GM18498 (cell line): ENCODE data around the gene ATG4B.
A peak's percentile ranks its signal among the peaks of the same experiment; 100 is the strongest.

ENCODE experiments used
- ATAC-seq: cut with Tn5 transposase; IDR thresholded peaks from one replicate; pipeline ENCODE4 v1.9.1; 2021; ENCODE audit warnings: mild to moderate bottlenecking, moderate library complexity; ENCODE audit not compliant: unreplicated experiment

ATG4B gene

DNA sequence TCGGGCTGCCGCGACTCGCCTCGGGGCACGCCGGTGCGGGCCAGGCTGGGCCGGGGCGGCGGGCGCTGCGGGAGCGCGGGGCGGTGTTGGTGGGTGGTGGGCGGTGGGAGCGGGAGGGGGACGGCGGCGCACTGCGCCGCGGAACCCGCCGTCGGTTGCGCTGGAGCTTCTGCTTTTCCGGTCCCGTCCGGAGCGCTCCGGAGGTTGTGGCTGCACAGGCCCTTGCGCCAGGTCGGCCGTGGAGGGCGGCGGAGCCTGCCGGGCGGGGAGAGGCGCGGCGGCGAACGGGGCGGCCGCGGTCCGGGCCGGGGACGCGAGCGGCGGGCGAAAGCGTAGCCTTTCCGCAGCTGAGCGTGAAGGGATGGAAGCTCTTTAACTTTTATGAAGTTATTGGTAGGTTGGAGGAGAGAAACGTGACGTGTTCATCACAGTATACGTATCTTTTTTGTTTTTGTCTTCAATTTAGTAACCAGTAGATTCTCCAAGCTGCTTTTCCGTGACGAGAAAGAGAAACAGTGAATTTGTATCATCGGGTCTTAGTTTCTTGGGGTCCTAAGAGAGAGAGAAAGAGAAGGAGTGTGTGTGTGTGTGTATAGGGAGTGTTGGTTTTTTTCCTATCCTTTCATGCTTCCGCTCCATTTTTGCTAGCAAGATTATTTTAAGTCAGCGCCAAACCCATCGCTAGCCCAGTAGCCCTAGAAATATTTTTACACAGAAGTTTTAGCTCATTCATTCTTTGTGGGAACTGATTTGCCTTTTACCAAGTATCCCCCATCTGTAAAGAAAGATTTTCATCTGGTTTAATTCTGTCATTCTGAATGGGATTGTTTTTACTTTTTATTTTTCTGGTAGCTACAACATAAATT, 535 bp downstream of the ATG4B start:
- ATAC-seq = peak; percentile 21

DNA sequence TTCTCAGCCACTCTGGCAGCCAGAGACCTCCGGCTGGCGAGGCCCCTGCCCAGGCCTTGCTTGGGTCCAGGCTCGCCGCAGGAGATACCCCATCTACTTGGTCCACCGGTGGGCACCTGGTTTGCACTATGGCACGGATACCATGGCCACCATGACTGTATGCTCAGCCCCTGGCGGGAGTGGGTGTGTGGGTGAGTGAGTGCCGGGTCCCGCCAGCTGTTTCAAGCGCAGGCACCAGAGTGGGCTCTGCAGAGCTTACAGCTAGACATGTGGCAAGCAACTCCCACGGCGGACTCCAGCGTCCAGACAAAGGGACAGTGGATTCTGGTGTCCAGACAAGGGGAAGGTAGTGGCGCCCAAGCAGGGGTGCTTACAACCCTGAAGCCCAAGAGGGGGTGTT, 1.4 kb downstream of the ATG4B start:
- ATAC-seq = no peak

DNA sequence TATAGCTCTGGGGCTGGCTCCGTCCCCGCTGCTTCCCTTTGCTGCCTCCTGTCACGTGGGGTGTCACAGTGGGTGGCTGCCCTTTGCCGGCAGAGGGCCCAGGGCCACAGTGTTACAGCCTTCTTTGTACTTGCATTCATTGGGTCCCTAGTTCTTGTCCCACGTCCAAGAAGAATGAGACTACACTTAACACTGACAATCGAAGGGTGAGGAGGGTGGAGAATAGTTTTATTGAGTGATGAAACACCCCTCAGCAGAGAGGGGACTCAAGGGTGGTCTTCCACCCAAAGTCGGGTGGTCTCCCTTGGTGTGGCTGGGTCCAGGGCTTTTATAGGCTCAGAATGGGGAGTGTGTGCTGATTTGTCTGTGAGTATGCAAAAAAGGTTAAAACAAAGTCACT, 1.9 kb downstream of the ATG4B start:
- no peak for ATAC-seq

DNA sequence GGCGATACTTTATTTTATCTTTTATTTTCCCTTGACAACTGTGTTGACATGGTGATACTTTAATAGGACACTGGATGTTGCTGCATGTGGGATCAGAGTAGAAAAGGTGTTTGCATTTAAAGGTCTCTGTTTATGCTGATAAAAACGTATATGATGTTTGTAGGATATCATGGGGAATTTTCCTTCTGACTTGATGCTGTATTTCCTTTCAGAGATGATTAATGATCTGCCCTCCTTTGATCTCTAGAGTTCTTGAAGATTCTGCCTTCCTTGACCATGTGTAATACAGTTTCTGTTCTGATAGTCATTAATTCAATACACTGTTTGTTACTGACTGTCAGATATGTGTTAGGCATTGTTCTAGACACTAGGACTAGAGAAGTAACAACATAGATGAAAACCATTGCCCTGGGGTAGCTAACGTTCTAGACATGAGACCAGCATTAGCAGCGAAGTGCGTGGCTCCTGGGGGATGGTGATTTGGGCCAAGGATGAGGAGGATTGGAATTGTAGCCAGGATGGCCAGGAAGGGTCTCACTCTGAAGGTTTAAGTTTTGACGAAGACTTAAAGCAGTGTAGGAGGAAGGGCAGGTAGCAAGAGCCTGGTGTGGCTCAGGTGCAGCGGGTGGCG, 2.8 kb downstream of the ATG4B start:
- no peak for ATAC-seq

DNA sequence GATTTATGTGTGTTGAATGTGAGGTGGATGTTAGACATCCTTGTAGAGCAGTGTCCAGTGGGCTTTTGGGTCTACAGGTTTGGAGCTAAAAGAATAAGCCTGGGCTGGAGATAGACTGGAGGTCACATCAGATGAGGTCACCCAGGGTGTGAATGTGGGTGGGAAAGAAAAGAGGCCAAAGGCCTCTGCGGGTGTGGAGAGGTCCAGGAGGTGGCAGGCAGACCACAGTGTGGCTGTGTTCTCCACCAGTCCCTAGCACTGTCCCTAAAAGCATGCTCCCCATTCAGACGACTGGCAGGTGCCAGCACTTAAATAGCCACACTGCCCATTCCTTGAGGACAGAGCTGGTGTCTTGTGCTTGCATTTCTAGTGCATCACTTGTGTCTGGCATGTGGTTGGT, 4.1 kb downstream of the ATG4B start:
- ATAC-seq = no peak

DNA sequence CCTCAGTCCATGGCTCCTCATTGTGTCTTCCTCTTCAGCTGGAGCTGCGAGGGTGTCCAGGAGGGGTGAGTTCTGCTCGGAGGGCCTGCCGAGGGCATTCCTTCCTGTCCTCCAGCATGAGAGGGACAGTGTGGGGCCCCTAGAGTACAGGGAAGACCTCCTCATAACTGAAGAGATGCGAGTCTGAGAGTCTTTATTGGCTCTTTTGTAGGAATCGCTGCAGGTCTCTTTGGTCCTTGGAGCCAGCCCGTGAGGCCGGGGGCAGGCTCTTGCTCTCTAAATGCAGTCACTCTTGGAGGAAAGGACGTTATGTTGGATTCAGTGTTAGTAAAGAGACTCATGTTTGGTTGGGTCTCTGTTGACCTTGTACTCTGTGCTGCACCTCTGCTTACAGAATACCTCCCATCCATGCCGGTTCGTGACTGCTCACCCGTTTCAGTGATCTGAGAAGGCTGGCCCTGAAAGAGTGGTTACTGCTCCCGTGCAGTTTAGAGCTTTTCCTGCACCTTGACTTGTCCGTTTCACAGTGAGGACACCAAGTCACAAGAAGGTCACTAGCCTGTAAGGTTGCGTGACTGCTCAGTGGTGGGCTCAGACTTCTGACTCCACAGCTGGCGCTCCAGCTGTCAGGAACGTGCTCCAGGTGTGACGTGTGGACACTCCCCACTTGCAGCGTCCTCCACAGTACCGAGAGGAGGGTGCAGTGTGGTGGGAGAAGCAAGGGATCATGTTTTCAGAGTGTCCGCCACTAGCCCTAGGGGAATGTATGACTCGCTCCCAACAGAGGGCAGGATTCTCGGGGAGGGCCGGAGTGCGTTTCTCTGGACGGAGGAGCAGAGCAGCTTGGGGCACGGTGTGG, 7.8 kb downstream of the ATG4B start:
- no peak for ATAC-seq

DNA sequence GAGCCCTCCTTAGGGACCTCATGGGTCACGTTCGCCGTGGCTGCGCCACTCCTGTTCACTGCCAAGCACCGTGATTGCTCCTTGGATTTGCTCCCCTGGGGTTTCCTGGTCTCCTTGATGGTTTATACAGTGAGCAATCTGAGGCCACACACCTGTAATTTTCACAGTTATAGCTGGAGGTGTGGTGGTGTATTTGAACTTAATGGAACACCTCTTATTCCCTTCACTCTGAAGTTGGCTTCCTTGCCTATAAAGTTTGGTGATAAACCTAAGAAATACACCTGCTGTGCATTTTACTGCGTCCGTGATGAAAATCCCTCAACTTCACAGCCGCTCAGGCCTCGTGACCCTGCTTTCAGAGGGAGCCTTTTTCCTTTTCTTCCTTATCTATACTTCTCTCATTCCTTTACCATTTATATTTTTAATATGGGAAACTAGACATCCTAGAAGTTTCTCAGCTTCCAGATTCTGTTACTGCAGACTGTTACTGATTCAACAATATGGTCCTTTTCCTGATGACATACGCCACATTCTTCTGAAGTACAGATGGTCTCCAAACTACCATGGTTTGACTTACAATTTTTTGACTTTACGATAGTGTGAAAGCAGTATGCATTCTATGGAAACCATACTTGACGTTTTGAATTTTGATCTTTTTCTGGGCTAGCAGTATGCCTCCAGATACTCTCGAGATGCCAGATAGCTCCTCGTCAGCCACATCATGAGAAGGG, 8.6 kb downstream of the ATG4B start:
- no peak for ATAC-seq

DNA sequence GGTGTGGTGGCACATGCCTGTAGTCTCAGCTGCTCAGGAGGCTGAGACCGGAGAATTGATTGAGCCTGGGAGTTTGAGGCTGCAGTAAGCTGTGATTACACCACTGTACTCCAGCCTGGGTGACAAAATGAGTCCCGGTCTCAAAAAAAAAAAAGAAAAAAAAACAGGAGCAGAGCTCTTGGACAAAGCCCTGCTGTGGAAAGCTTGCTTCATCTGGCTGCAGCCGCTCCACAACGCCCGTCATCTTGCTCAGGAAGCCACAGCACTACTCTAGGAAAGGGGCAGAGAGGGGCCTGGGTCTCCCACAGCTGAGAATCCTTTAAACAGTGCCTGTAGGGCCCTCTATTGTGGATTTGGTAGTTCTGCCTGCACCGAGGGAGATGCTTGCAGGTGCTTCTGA, 11.0 kb downstream of the ATG4B start:
- no peak for ATAC-seq

DNA sequence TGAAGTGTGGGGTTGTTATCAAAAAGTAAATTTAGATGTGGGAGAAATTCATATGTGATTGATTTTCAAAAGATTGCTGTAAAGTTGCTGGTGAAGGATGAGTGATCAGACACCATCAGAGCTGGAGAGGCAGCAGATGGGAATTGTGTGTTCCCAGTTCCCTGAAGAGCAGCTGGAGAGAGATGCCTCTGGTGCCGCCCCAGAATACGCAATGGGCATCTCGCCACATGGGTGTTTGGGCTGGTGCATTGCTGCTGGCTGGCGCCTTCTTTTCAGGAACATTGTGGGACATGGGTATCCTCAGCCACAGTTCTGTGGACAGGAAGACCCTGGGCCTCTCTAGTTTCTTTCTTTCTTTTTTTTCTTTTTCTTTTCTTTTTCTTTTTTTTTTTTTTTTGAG, 11.9 kb downstream of the ATG4B start:
- ATAC-seq = no peak

DNA sequence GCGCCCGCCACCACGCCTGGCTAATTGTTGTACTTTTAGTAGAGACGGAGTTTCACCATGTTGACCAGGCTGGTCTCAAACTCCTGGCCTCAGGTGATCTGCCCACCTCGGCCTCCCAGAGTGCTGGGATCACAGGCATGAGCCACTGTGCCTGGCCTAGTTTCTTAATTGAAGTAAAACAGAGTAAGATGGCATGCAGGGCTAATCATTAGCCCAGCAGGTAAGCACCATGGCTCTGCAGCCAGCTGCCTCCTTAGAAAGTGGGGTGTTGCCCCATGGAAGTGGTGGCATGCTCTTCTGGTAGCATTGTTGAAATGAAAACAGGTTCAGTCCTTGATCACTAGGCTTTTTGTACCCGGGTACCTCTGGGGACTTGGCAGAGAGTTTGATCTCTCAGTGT, 12.4 kb downstream of the ATG4B start:
- ATAC-seq = no peak

DNA sequence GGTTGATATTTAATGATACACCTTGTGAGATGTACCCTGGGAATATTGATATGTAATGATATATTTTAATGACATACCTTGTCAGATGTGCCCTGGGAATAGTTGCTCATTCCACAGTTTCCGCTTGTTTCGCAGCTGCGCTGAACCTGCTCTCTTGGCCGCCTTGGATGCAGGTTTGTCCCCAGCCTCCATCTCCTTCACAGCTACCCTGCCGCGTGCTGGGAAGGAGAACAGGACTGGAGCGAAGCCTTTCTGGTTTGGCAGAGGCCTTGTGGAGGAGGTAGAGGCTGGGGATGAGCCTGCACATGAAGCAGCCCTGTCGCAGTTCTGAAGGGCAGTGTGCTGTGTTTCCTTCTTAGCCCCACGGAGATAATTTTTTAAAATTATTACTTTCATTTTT, 14.6 kb downstream of the ATG4B start:
- no peak for ATAC-seq

DNA sequence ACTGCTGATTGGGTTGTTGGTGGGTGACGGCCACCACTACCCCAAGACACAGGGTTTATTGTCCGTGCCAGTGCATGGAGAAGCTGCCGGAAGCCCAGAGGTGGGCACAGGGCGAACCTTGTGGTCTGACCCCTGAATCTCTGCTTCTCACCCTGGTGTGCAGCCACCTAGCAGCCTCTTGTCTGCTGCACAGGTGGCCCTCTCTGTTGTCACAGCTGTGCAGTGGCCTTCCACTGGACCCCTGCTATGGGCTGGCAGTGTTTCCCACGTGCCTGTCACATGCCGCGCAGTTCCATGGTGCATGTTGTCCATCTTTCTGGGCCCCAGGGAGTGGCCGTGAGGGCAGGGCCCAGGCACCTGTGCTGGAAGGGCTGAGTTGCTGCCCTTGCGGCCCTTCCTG, 15.2 kb downstream of the ATG4B start:
- no peak for ATAC-seq

DNA sequence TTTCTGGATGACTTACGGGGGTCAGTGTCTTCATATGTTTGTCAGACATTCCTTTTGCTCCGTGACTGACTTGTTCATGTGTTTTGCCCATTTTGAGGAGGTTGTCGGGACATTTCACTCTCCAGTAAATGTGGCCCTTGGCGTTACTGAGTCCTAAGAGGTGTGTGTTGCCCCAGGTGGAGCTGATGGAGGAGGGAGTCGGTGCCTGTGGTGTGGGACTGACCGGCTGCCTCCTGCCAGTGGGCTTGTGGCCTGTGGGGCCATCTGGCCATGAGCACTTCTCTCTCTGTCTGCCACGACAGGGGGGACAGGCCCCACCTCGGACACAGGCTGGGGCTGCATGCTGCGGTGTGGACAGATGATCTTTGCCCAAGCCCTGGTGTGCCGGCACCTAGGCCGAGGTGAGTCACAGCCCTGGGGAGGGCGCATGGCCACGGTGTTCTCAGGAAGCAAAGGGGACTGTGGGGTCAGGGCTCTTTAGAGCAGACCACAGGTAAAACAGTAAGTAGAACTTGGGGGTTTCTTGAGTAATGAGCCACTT, 15.8 kb downstream of the ATG4B start:
- ATAC-seq = no peak

DNA sequence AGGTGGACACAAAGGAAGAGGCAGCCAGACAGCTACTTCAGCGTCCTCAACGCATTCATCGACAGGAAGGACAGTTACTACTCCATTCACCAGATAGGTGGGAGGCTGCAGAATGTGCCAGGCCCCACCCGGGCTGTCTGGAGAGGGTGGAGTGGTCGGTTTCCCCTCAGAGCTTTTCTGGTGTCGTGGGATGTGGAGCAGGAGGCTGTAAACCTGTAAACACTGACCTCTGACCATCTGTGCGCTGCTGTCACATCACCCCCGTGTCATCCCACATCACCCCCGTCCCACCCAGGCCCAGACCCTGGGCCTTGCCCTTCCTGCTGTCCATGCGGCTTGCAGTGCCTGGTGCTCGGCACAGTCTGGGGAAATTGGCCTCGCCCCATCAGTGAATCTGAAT, 17.1 kb downstream of the ATG4B start:
- no peak for ATAC-seq

DNA sequence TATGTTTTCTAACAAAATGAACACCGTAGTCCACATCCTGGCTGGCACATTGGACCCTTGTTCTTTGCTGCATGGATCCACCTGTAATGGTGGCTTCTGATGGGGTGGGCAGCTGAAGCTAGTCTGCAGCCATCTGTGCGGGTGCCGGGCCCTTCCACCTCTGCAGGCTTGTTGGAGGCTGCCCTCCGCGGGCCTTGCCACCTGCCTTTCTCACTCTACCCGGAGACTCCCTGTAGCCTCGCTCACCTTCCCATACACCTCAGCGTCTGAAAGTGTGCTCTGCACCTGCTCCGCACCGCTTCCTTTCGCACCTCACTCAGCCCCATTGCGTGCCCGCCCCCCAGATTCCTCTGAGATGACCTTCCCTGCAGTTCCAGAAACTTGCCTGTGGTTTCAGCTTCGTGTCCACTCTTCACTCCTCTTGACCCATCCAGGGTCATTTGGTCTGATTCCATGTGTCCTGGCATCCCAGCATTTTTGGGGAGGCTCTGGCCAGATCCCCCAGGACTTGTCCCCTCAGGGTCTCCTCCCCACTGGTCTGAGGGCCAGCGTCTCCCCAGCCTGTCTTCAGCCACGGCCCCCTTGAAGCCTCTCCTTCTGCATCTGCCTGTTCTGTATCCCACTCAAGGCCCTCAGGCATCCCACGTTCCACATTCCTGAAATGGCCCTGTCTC, 18.2 kb downstream of the ATG4B start:
- ATAC-seq = no peak

DNA sequence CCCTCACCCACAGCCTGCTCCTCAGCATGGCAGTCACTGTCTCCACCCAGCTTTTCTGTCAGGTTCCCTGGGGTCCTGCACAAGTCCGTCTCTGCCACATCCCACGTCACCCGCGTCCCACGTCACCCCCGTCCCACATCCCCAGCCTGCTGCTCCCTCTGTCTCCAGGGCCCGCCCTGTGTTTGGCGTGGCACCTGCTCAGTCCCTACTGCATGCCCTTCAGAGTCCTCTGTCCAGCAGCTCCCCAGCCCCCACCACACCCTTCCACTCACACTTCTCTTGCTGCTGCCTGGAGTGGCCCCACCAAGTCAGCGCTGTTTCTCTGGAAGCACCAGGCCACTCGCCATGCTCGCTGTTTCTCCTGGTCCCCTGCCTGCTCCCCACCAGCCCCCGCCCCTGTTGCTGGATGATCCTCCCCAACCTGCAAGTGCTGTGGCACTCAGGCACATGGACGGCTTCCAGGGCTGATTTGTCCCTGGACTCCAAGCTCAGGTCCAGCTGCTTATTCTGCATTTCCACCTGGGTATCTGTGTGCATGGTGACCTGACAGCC, 18.8 kb downstream of the ATG4B start:
- ATAC-seq = no peak

DNA sequence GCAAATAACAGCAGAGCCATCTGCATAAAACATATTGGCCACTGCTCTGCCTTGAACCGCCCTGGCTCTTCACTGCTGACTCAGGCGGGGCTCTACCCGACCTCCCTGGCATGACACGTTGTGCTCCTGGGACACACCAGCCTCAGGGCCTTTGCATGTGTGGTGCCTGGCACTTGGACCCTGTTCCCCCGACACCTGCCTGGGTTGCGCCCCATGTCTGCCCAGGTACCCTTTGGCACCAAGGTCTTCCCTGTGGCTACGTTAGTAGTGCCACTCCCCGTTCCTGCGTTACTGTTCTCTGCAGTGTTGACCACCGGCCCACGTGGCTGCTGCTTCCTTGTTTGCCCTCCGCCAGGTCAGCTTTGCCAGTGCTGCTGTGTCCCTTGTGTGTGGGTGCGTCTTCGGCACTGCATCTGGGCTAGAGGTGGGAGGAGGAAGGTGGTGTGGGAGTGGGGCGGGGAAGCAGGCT, 20.3 kb downstream of the ATG4B start:
- ATAC-seq = no peak

DNA sequence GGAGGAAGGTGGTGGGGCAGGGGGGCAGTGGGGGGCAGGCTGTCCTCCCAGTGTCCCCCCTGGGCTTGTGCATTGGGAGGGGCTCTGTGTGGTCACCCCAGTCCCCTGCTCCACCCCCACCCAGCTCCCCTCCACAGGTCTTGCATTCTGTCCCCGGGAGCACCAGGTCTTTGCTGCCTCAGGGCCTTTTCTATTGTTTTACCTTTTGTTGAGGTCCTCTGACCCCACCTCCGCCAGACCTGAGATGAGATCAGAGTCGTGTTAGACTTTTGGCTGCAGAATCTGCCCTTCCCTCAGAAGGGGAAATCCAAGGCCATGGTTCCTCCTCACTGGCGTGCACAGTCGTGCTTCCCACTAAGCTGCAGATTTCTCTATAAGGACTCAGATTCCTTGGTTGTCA, 20.8 kb downstream of the ATG4B start:
- no peak for ATAC-seq

DNA sequence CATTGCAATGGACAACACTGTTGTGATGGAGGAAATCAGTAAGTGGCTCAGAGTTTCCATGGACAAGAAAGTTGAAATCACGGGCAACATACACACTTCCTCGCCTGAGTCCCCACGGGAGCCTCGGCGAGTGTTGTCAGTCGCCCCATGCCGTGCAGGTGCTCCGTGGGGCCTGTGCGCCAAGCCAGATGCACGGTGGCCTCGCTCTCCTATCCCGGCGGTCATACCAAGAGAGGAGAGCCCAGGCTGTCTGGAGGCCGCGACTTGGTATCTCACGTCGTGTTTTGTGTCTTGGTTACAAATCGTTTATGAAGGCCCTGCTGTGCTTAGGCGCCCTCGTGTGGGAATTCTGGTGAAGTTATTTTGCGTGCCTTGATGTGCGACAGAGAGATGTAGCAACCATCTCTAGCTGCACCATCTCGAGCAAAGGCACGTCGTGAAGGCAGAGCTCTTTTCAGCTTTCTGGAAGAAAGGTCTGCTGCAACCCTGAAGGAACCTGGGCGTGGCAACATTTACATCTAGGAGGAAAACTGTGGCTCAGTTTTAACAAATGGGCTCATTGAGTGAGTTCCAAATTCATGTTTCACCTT, 21.8 kb downstream of the ATG4B start:
- no peak for ATAC-seq
